Neural cell (in vitro differentiated cells): Measurements from ENCODE around the gene STRBP. TPM values are rescaled to one million over a fixed set of nuclear protein-coding genes. Genes with fewer than 3 reads are reported as not detected.
"Not testable (repeated sequence)": the region's sequence is repeated elsewhere in the genome, so short reads cannot be mapped to it uniquely, and the experiment has no call there.

ENCODE experiments used
- H2AFZ ChIP-seq: fragments of 200-600, 300-800 bp; sonication (generic), shearing (Covaris generic); 2 replicates; pipeline ENCODE4 v1.6.0; 2014; ENCODE audit warnings: low read depth, mild to moderate bottlenecking, antibody characterized with exemption, low read length, moderate library complexity
- H3F3A ChIP-seq: fragments of 200-600 bp; shearing (Covaris generic); 2 replicates; pipeline ENCODE4 v1.6.1; 2016; ENCODE audit warnings: mild to moderate bottlenecking, moderate library complexity, mixed read lengths, antibody characterized with exemption, low read length; ENCODE audit not compliant: insufficient read depth, poor library complexity, severe bottlenecking
- H3K27ac ChIP-seq: fragments of 200-600, 300-800 bp; sonication (generic), shearing (Covaris generic); 2 replicates; pipeline ENCODE4 v1.5.1; 2014; ENCODE audit warnings: mild to moderate bottlenecking, low read length, moderate library complexity
- H3K27me3 ChIP-seq: fragments of 300-800, 200-600 bp; sonication (generic), shearing (Covaris generic); 2 replicates; pipeline ENCODE4 v1.6.0; 2014; ENCODE audit warnings: mild to moderate bottlenecking, low read depth, low read length, moderate library complexity; ENCODE audit not compliant: insufficient read depth
- H3K36me3 ChIP-seq: fragments of 300-800, 200-600 bp; sonication (generic), shearing (Covaris generic); 2 replicates; pipeline ENCODE4 v1.5.1; 2014; ENCODE audit warnings: mild to moderate bottlenecking, antibody characterized with exemption, low read length, moderate library complexity; ENCODE audit not compliant: insufficient read depth
- H3K4me2 ChIP-seq: fragments of 300-800, 200-600 bp; sonication (generic), shearing (Covaris generic); 2 replicates; pipeline ENCODE4 v1.6.0; 2014; ENCODE audit warnings: mild to moderate bottlenecking, low read length
- H3K4me3 ChIP-seq: fragments of 300-800, 200-600 bp; sonication (generic), shearing (Covaris generic); 2 replicates; pipeline ENCODE4 v1.5.1; 2014; ENCODE audit warnings: mild to moderate bottlenecking, low read length, moderate library complexity
- H3K79me2 ChIP-seq: fragments of 200-600 bp; shearing (Covaris generic); replicated peaks from 2 replicates; pipeline ENCODE4 v1.6.0; 2014; ENCODE audit warnings: mild to moderate bottlenecking, low read length, moderate library complexity; ENCODE audit not compliant: insufficient read depth
- H3K9ac ChIP-seq: fragments of 300-800, 200-600 bp; sonication (generic), shearing (Covaris generic); 2 replicates; pipeline ENCODE4 v1.6.1; 2016; ENCODE audit warnings: mild to moderate bottlenecking, low read length, mixed read lengths
- H3K9me2 ChIP-seq: fragments of 200-600 bp; shearing (Covaris generic); 2 replicates; pipeline ENCODE4 v1.6.1; 2016; ENCODE audit warnings: mild to moderate bottlenecking, low read length, mixed read lengths; ENCODE audit not compliant: insufficient read depth
- H3K9me3 ChIP-seq: fragments of 200-600, 300-800 bp; sonication (generic), shearing (Covaris generic); 2 replicates; pipeline ENCODE4 v1.6.1; 2016; ENCODE audit warnings: mild to moderate bottlenecking, mixed run types, low read length, moderate library complexity, mixed read lengths
- H4K20me1 ChIP-seq: fragments of 200-600 bp; shearing (Covaris generic); 2 replicates; pipeline ENCODE4 v1.6.1; 2016; ENCODE audit warnings: mild to moderate bottlenecking, mixed run types; ENCODE audit not compliant: insufficient read depth
- EP300 ChIP-seq: fragments of 450-650 bp; conservative IDR thresholded peaks from 2 replicates; pipeline ENCODE4 v1.6.1; 2014; ENCODE audit warnings: antibody characterized with exemption, mild to moderate bottlenecking, moderate library complexity; ENCODE audit not compliant: poor library complexity, severe bottlenecking
- EZH2 ChIP-seq: fragments of 200-600, 300-800 bp; shearing (Covaris generic), sonication (generic); IDR thresholded peaks from 2 replicates; pipeline ENCODE4 v1.6.1; 2014; ENCODE audit warnings: antibody characterized with exemption, low read length, borderline replicate concordance, mild to moderate bottlenecking; ENCODE audit not compliant: insufficient read depth, poor library complexity, severe bottlenecking
- MXI1 ChIP-seq: fragments of 450-650 bp; conservative IDR thresholded peaks from 2 replicates; pipeline ENCODE4 v1.6.1; 2014; ENCODE audit warnings: antibody characterized with exemption, mild to moderate bottlenecking; ENCODE audit not compliant: poor library complexity, severe bottlenecking
- POLR2AphosphoS5 ChIP-seq: IDR thresholded peaks from 2 replicates; pipeline ENCODE4 v1.6.1; 2012
- RAD21 ChIP-seq: fragments of 450-650 bp; conservative IDR thresholded peaks from 2 replicates; pipeline ENCODE4 v1.6.1; 2014; ENCODE audit warnings: antibody characterized with exemption, mild to moderate bottlenecking, moderate library complexity
- TAF1 ChIP-seq: IDR thresholded peaks from 2 replicates; pipeline ENCODE4 v1.6.1; 2012; ENCODE audit warnings: low read depth
- polyA plus RNA-seq: library from polyadenylated mRNA; depleted of rRNA; stranded (reverse); fragments of >200 nt; gene quantifications from 2 replicates; pipeline ENCODE4 v1.2.3, GENCODE V29; 2014
- TF ChIP-seq, protein P1 (sequence below): fragments of 450-650 bp; IDR thresholded peaks from 2 replicates; pipeline ENCODE4 v1.5.1; 2014; ENCODE audit warnings: antibody characterized with exemption, mild to moderate bottlenecking, moderate library complexity; ENCODE audit not compliant: poor library complexity, severe bottlenecking
- TF ChIP-seq, protein P2 (sequence below): IDR thresholded peaks from 2 replicates; pipeline ENCODE4 v1.6.1; 2012; ENCODE audit warnings: borderline replicate concordance

Gene STRBP
- polyA plus RNA-seq, 1 donor from 2014 or later = 64.6 TPM

DNA sequence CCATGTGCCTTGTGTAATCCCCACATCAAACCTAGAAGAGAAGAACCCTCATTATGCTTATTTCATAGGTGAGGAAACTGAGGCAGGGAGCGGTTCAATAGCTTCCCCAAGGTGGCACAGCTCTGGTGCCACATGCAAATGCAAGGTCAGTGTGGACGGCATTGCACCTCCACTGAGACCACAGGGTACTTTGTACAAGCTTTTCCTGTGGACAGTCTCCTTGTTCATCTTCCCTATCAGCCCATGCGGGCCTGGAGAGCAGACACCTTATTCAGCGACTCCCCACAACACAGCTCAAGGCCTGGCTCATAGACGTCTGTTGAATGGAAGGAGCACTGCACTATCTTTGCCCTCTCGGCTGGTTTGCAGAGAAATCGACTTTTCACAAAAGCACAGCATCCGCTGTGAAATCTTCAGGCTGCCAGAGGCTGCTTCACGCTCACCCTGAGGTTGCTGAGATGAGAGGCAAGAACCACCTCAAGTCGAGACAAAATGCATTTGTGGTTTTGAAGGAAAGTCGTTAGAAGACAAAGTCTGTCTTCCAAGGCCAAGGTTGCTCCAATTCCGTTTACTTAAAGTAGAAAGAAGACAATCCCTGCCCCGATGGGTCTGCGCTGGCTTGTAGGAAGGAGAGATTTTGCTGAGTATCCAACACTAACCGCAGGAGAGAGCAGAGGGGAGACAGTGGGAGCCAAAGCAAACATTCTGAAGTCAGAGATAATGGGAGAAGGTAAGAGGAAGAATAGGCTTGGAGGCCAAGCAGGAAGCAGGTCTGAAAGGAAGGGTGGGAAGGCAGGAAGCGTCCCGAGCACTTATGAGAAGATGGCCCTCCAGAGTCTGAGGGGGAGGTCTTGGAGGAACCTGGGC lies 34.2 kb upstream of the STRBP start:
- H3K9ac ChIP-seq = no peak overlapping the region
- no peaks in the 10 kb centered on the region for H3K9me3 ChIP-seq
- H3K79me2 ChIP-seq = no peaks in the 10 kb centered on the region
- no peaks in the 10 kb centered on the region for H3K36me3 ChIP-seq
- no peak overlapping the region for H2AFZ ChIP-seq
- no peaks in the 10 kb centered on the region for H3K9me2 ChIP-seq
- H3K4me3 ChIP-seq = no peak overlapping the region
- H3F3A ChIP-seq = no peaks in the 10 kb centered on the region
- no peak overlapping the region for H3K4me2 ChIP-seq
- H4K20me1 ChIP-seq = no peaks in the 10 kb centered on the region
- no peaks in the 10 kb centered on the region for H3K27me3 ChIP-seq
- no peak for TF ChIP-seq POLR2AphosphoS5
- TF ChIP-seq, protein P1, sequence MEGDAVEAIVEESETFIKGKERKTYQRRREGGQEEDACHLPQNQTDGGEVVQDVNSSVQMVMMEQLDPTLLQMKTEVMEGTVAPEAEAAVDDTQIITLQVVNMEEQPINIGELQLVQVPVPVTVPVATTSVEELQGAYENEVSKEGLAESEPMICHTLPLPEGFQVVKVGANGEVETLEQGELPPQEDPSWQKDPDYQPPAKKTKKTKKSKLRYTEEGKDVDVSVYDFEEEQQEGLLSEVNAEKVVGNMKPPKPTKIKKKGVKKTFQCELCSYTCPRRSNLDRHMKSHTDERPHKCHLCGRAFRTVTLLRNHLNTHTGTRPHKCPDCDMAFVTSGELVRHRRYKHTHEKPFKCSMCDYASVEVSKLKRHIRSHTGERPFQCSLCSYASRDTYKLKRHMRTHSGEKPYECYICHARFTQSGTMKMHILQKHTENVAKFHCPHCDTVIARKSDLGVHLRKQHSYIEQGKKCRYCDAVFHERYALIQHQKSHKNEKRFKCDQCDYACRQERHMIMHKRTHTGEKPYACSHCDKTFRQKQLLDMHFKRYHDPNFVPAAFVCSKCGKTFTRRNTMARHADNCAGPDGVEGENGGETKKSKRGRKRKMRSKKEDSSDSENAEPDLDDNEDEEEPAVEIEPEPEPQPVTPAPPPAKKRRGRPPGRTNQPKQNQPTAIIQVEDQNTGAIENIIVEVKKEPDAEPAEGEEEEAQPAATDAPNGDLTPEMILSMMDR = no peak
- TF ChIP-seq, protein P2, sequence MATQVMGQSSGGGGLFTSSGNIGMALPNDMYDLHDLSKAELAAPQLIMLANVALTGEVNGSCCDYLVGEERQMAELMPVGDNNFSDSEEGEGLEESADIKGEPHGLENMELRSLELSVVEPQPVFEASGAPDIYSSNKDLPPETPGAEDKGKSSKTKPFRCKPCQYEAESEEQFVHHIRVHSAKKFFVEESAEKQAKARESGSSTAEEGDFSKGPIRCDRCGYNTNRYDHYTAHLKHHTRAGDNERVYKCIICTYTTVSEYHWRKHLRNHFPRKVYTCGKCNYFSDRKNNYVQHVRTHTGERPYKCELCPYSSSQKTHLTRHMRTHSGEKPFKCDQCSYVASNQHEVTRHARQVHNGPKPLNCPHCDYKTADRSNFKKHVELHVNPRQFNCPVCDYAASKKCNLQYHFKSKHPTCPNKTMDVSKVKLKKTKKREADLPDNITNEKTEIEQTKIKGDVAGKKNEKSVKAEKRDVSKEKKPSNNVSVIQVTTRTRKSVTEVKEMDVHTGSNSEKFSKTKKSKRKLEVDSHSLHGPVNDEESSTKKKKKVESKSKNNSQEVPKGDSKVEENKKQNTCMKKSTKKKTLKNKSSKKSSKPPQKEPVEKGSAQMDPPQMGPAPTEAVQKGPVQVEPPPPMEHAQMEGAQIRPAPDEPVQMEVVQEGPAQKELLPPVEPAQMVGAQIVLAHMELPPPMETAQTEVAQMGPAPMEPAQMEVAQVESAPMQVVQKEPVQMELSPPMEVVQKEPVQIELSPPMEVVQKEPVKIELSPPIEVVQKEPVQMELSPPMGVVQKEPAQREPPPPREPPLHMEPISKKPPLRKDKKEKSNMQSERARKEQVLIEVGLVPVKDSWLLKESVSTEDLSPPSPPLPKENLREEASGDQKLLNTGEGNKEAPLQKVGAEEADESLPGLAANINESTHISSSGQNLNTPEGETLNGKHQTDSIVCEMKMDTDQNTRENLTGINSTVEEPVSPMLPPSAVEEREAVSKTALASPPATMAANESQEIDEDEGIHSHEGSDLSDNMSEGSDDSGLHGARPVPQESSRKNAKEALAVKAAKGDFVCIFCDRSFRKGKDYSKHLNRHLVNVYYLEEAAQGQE = no peak
- no peak for TF ChIP-seq EZH2
- TF ChIP-seq TAF1 = no peak
- no peak for TF ChIP-seq RAD21
- TF ChIP-seq MXI1 = no peak
- H3K27ac ChIP-seq = no peak overlapping the region

DNA sequence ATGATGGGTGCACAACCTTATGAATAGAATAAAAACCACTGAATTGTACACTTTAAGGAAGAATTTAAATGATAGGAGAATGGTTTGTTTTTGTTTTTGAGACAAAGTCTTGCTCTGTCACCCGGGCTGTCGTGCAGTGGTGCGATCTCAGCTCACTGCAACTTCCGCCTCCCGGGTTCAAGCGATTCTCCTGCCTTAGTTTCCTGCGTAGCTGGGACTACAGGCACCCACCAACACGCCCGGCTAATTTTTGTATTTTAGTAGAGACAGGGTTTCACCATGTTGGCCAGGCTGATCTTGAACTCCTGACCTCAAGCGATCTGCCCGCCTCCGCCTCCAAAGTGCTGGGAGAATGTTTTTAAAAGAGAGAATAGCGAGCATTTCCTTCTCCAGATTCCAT lies 33.5 kb upstream of the STRBP start:
- not testable (repeated sequence) for H3K27ac ChIP-seq, H3K79me2 ChIP-seq, H2AFZ ChIP-seq, H3F3A ChIP-seq, H3K4me3 ChIP-seq, H4K20me1 ChIP-seq, H3K4me2 ChIP-seq, H3K9ac ChIP-seq, H3K36me3 ChIP-seq, H3K9me2 ChIP-seq, H3K9me3 ChIP-seq, H3K27me3 ChIP-seq

DNA sequence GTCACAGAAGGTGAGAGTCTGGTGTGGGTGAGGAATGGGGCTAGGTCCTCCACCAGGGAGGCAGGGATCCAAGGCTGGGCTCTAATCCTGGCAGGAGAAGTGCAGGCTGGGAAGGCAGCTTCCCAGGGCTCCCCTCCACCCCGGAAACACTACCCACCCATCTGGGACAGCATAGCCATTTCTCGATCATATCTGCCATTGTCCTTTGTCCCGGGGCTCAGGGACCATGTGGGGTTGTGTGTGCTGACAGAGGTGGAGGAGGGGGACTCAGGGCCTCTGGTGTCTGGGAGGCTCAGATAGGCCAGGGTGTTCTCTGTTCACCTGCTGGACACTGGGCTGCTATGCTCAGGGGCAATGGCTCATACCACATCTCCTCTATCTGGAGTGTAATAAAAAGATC lies 32.2 kb upstream of the STRBP start:
- H3K4me3 ChIP-seq = no peak overlapping the region
- no peaks in the 10 kb centered on the region for H4K20me1 ChIP-seq
- no peaks in the 10 kb centered on the region for H3K36me3 ChIP-seq
- H3K79me2 ChIP-seq = no peaks in the 10 kb centered on the region
- H3K27ac ChIP-seq = no peak overlapping the region
- no peak overlapping the region for H3K9ac ChIP-seq
- H2AFZ ChIP-seq = no peak overlapping the region
- no peak overlapping the region for H3K4me2 ChIP-seq
- no peaks in the 10 kb centered on the region for H3K9me3 ChIP-seq
- no peak for TF ChIP-seq MXI1
- TF ChIP-seq, protein P2 = no peak
- TF ChIP-seq, protein P1 = no peak
- TF ChIP-seq POLR2AphosphoS5 = no peak
- no peak for TF ChIP-seq EZH2
- TF ChIP-seq EP300 = no peak
- no peak for TF ChIP-seq RAD21
- H3K27me3 ChIP-seq = no peaks in the 10 kb centered on the region
- no peaks in the 10 kb centered on the region for H3K9me2 ChIP-seq
- H3F3A ChIP-seq = no peaks in the 10 kb centered on the region
